NCI-H2196 (cell line): ENCODE measurements around the gene MYBBP1A.

Experiments
- DNase-seq: peaks from one replicate; lab custom pipeline; 2025; ENCODE audit not compliant: unreplicated experiment; lab: John Stamatoyannopoulos, UW

The MYBBP1A gene

DNA sequence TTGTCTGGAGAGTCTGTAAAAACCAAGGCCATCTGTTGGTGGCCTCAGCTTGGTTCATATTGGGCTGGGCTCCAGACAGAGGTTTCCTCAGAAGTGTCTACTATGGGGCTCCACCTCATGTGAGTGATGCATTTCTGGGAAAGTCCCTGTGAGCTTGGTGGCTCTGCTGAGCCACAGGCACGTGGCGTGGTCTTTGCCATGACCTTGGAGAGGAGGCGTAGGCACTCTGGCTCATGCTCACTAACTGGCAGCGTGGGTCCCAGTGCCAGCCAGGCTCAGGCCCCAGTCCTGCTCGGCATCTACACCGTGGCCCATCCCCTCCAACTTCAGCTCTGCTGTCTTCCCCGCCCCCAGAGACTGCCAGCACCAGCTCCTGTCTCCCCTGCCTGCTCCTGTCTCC is 18.5 kb upstream of the MYBBP1A start:
- DNase-seq = no peak

DNA sequence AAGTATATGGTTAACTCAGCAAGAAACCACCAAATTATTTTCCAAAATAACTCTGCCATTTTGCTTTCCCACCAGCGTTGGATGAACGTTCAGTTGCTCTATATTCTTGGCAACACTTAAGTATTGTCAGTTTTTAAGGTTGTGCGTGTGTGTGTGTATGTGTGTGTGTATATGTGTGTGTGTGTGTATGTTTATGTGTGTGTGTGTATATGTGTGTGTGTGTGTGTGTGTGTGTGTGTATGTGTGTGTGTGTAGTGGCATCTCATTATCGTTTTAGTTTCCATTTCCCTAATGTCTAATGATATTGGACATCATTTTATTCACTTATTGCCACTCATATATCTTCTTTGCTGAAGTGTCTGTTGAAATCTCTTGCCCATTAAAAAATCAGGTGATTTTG is 17.9 kb upstream of the MYBBP1A start:
- no peak for DNase-seq

DNA sequence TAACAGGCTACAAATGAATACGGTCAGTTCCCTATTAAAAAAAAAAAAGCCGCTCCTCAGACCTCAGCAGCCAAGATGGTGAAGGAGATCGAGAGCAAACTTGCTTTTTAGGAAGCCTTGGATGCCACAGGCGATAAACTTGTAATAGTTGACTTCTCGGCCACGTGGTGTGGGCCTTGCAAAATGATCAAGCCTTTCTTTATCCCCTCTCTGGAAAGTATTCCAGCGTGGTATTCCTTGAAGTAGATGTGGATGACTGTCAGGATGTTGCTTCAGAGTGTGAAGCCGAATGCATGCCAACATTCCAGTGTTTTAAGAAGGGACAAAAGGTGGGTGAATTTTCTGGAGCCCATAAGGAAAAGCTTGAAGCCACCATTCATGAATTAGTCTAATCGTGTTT is 16.9 kb upstream of the MYBBP1A start:
- no peak for DNase-seq

DNA sequence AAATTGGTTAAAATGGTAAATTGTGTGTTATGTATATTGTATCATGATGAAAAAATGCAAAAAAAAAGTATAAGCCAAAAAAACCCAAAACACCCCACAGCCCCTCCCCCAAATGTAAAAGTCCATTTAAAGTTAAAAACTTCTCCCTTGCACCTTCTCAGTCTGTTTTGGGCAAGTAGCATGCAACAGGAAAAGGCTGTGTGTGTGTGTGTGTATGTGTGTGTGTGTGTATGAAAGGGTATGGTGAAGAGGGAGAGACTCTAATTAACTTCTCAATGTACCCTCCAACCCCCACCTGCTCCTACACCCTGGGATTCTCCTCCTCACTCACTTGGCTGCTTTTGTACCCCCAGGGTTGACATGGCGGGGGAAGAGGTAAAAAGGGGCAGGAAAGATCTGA is 14.4 kb upstream of the MYBBP1A start:
- DNase-seq = no peak

DNA sequence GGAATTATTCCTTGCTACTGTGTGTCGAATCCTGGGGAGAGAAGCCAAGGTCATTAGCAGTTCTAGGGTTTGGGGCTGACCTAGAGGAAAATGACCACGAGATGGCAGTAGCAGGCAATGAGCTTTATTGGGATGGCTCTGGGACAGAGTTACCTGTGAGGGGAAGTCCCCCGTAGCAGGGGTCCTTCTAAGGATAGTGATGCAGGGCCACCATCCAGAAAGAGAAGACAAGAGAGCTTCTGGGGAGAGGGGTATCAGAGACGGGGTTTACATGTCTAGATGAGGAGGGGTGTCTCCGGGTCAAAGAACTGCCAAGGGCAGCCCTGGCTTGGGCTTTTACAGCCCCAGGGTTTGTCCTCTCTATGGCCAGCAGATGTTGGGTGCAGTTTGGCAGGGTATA is 11.6 kb upstream of the MYBBP1A start:
- DNase-seq = peak; percentile 55

DNA sequence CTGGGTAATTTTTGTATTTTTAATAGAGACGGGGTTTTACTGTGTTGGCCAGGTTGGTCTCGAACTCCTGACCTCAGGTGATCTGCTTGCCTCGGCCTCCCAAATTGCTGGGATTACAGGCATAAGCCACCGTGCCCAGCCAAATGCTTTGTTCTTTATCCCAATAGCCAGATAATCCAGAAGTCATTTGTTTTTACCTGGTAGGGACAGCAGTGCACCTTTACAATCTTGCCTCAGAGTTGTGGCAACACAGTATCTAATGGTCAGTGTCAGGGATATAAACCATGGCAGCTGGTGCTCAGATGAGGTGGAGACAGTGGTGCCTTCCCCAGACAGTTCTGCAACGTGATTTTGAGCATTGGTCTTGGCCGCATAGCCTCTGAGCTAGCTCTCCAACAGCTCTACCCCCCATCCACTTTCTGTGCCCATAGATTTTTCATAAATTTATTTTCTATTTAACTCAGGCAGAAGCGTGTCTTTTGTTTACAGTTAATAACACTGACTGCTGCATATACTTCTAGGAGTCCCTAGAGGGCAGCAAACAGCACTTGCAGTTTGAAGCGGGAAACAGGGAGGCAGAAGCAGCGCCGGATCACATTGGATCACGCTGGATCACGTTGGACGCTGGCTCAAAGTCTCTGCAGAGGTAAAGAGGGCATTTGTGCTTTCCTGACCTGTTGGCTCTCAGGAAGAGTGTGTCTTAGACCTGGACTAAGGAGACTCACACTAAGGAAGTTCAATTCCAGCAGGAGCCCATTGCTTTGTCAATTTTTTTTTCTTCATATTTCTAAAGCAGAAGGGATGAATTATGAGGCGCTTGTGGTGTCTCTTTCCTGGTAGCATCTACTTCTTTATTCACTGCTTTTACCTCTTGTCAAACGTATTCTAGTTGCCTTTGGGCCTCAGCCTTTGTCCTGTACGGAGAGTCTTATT is 10.3 kb upstream of the MYBBP1A start:
- DNase-seq = peak; percentile 70

DNA sequence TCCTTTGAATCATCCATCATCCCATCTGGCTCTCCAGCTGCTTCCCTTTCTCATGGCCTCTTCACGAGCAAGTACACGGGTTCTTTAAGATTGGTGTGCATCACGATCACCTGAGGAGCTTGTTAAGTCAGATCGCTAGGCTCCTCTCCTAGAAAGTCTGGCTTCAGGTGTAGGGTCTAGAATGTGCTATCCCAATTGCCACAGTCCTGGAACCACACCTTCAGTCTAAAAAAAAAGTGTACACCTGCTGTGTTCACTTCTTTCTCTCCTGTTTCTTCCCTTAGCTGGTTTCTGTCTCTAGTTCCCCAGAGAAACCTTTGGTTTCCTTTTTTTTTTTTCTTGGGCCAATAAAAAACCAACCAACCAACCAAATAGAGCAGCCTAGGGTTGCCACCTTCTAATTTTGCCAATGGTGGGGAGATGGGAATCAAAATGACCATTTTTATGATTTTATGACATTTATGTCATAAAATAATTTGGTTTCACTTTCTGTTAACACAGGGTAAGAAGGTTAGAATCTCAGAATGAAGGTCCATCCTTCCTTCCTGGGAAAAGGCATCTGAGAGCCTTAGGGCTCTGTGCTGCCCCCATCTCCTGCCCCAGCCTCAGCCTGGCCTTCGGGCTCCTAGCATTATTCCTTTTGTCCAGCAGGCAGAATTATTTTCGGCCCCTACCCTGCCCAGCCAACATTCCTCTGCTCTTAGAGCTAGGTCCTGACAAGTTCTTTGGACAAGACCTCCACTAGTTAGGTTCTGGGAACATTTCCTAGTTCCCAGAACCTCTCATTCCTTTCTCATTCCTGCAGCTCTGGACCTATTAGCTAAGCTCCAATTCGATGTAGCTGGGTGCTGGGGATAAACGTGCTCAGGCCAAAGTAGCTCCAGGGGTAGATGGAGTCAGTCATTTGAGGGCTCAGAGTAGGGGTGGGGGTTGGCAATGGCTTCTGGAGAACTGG is 7.1 kb upstream of the MYBBP1A start:
- DNase-seq = no peak

DNA sequence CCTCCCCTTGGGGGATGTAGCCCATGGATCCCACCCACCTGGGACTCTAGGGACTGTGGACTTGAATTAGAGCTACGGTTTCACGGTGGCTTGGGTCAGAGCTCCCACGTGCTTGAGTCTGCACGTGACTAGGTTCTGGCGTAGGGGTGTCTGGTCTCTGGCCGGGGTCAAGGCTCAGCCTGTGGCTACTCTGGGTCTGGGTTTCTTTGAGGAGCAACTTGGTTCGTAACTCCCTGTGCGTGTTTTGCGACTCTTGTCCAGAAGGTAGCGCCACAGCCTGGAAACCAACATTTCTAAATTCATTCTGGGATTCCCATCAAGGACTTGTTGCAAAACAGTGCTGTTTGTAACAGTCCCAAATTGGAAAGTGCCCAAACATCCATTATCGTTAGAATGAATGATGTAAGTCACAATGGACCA is 5.7 kb upstream of the MYBBP1A start:
- no peak for DNase-seq

DNA sequence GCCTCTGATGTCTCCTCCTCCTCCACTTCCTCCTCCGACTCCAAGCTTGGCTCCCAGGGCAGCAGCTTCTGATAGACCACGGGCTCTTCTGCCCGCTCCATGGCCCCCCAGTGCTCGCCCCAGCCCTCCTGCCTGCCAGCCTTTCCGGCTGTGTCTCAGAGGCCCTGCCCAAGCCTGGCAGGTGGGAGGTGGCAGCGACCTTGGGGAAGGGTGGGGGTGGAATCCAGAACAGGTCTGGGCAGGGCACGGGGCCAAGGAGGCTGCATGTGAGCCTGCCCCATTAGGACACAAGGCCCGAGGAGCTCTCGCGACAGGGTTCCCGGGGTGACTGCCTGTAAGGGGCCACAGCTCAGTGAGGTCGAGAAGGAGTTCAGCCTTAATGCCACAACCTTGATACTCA is 5.2 kb upstream of the MYBBP1A start, which contains the start of gene GGT6:
Gene GGT6 (minus strand): TSS at position 157 of the 400 bp plus-strand sequence. CDS start 56 bp downstream, at position 101.
- no peak for DNase-seq

DNA sequence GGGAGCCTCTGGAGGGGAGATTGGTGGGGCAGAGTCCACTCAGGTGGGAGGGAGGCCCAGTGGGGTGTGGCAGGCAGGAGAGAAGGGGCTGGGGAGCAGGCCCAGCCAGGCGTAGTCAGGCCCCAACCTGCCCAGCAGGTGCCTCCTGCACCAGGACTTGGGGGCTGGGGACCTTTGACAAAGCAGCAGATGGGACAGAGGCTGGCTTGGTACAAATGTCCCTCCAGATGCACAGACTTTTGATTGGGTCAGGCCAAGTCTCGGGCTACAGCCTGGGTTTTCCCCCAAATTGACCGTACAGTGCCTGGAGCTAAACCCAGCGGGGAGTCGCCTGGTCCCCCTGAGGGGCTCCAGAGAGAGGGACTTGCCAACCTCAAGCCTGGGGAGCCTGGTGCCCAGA is 4.8 kb upstream of the MYBBP1A start:
- no peak for DNase-seq

DNA sequence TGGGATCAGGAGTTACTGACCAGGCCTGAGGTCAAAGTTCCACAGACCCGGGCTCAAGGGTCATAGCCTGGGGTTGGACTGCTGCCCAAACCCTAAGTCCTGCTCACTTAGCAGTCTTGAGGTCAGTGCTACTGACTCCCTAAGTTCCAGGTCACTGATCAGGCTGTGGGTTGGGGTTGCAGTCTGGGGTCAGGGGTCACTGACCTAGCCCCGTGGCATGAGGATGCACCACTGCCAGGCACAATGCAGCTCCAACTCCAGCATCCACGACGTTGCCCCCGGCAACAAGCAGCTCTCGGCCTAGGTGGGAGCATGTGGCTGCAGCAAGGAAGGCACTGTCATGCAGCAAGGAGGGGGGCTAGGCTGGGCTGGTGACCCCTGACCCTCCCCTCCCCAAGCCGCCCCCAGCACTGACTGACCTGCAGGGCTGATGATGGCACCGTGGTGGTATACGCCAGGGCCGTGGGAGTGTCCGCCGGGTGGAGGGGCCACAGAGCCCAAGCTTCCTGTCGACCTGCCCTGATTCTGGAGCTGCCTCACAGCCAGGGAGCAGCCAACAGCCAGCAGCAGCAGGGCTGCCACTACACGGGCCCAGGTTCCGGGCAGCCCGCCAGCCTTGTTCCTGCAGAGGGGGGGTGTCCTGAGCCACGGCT is 4.1 kb upstream of the MYBBP1A start:
- no peak for DNase-seq

DNA sequence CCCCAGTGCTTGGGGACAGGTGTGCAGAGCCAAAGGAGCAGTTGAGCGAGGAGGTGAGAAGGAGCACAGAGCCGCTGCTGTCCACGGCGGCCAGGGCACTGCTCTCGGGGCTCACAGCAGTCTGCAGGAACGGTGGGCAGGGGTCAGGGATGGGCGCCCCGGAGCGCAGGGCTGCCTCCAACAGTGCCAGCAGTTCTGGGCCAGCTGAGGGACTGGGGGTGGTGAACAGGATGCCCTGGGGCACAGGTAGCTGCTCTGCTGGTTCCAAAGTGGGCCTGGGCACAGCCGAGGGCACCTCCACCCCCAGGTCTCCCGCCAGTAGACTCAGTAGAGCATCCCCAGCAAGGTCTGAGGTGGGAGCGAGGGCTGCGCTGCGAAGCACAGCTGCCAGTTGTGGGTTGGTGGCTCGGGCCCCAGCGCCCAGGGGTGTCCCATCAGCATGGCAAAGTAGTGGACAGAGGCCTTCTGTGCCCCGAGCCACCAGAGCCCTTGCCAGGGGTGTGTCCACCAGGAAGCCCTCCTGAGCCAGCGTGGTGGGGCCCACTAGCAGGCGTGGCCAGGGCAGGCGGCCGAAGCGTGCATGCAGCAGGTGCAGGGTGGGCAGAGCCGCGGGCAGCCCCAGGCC is 3.3 kb upstream of the MYBBP1A start:
- DNase-seq = no peak

DNA sequence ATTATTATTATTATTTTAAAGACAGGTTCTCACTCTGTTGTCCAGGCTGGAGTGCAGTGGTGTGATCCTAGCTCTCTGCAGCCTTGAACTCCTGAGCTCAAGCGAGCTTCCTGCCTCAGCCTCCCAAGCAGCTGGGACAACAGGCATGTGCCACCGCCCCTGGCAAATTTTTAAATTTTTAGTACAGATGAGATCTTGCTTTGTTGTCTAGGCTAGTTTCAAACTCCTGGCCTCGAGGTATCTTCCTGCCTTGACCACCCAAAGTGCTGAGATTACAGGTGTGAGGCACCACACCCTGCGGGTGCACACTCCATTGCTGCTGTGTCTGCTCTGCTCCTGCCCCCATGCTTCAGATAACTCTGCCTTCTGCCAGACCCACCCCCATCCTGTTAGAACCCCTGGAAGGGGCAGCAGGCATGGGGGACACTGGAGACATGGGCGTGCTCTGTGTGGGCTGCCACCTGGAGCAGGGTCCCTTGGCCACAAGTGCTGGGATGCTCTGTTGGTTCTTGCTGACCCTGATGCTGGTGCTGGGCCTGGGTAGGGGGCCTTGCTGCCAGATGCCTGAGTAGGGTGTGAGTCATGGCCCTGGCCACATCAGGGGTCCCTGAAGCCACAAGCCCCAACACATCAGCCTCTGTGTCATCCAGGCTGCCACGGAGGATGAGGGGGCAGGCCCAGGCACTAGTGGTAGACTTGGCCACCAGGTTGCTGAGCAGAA is 2.6 kb upstream of the MYBBP1A start:
- DNase-seq = no peak

DNA sequence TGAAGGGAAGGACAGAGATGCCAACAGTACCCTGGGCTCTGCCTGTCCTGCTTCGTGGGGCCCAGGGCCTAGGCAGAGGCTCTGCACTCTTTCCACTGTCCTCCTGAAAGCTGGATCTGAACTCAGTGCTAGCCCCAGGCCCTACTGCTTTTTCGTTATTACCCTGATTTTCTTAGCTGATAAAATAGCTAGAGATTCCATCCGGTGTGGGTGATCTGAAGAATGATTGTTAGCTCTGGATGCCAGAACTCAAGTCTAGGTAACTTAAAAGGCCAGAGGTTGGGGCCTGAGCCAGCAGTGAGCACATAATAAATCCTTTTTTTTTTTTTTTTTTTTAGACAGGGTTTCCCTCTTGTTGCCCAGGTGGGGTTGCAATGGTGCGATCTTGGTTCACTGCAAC is 1.8 kb upstream of the MYBBP1A start:
- DNase-seq = no peak

DNA sequence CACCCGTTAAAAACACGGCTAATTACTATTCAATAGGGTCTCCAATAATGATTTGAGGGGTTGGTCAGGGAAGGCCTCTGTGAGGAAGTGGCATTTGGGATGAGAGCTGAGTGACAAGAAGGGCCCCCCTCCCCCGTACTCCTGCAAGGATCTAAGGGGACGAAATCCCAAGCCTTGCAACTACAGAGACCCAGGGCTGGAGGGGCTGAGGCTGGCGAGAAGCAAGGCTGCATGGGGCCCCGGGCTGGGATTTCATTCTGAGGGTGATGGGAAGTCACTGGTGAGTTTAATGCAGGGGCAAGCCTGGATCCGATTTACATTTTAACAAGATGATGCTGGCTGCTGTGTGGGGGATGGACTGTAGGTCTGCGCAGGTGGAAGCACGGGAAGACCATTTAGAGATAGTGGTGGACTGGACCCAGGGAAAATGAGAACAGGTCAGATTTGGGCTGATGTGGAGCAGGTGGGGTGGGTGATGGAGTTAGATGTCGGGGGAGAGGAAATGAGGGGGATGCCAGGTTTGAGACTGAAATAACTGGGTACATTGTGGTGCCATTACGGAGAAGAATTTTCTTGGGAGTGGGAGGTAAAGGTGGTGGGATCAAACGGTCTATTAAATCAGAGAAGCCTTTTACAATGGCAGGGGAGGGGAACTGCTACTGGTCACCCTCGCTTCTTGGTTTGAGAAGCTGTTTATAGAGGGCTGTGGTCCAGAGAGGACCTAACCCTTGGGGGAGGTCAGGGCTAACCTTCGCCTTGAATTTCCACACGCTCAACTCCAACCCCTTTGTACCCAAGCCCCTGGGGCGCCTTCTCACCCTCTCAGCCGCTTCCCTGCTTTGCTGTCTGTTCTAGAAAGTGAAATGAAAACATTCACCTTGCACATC is 932 bp upstream of the MYBBP1A start:
- no peak for DNase-seq

DNA sequence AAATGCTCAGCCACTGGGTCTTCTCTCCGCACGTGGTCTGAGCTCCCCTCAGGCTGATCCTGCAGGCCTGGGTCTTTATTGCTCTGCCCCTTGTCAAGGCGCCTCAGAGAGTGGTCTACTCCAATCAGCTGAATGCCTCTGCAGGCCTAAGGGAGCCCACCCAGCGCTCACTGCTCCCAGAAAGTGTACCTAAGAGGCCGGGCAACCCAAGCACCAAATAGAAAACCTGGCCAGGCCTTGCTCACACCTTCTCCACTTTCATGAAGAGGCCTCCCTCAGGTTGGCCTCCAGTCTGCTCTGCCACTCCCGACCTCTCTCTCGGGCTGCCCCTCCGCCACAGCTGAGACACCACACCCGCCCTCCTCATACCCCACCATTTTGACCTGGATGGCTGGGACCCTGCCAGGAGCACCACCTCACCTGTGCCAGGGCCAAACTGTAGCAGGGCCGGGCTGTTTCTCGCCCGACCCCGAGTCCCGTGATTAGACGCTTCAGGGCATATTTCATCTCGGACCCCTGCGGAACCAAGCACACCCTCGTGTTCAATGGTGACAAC is 665 bp downstream of the MYBBP1A start:
- DNase-seq = no peak

DNA sequence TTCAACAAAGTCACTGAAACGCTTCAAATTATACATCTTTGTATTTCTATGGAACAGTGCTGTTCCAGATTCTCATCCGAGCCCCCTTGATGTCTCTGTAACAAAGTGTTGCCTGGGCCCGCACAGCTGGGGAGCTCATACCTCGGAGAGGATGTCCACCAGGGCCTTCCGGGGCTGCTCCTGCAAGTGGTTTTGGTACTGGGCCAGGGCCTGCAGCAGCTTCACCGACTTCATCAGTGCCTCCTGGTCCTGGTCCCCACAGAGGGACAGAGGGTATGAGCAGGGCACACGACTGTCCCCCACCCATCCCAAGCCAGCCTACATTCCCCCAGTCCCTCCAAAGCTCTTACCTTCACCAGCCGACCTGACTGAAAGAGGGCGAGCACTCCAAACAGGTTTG is 1.5 kb downstream of the MYBBP1A start:
- no peak for DNase-seq

DNA sequence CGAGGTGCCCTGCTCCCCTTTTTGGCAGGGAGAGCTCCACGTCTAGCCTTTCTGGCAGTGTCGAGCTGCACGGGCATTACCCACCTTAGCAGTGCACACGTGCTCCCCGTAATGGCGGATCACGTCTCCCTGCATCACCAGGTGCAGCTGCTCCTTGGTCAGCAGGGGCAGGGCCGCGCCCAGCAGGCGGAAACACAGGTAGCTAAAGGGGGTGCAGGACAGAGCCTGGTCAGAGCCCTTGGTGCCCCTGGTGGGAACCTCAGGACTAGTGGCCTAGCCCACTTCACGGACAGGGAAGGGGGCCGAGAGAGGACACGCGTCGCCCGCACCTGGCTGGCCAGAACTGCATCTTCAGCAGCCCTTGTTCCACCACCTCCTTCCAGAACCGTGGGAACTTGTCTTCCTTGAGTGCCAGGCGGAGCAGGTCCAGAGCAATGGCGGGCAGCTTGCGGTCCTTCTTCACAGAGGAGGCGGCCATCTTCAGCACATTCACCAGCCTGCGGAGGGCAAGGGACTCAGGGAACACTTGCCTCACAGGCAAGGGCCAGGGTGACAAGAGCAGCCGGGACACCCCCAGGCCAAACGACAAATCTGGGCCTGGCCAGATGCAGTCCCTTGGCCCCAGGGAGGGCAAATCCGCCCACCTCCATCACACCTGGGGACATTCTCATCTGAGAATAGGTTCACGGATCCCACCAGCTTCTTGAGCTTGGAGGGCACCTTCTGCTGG is 3.2 kb downstream of the MYBBP1A start:
- no peak for DNase-seq
